ENCODE data around the gene SLC23A3.

DNA sequence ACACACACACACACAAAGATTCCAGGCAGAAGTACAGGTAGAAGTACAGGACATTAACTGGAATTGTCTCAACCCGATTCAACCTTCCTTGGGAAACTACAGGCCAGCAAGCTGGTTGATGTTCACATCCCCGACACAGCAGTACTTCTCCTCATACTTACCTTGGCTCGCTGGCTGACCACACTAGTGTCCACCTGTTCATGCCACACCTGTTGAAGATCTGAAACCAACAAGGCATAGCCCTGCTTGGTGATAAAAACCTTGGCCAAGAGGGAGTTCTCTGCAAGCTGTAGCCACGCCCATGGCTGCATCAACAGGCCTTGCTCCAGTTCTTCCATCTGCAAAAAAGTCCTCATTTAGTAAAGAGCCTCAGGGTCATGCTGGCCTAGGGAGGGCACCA lies 11.8 kb downstream of the SLC23A3 start:
- TF ChIP-seq, protein P1, sequence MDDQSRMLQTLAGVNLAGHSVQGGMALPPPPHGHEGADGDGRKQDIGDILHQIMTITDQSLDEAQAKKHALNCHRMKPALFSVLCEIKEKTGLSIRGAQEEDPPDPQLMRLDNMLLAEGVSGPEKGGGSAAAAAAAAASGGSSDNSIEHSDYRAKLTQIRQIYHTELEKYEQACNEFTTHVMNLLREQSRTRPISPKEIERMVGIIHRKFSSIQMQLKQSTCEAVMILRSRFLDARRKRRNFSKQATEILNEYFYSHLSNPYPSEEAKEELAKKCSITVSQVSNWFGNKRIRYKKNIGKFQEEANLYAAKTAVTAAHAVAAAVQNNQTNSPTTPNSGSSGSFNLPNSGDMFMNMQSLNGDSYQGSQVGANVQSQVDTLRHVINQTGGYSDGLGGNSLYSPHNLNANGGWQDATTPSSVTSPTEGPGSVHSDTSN (IDR thresholded peaks at IDR 0.05; ENCODE audit: insufficient replicate concordance, low read depth, low read length) = no peak
- TF ChIP-seq, protein P2, sequence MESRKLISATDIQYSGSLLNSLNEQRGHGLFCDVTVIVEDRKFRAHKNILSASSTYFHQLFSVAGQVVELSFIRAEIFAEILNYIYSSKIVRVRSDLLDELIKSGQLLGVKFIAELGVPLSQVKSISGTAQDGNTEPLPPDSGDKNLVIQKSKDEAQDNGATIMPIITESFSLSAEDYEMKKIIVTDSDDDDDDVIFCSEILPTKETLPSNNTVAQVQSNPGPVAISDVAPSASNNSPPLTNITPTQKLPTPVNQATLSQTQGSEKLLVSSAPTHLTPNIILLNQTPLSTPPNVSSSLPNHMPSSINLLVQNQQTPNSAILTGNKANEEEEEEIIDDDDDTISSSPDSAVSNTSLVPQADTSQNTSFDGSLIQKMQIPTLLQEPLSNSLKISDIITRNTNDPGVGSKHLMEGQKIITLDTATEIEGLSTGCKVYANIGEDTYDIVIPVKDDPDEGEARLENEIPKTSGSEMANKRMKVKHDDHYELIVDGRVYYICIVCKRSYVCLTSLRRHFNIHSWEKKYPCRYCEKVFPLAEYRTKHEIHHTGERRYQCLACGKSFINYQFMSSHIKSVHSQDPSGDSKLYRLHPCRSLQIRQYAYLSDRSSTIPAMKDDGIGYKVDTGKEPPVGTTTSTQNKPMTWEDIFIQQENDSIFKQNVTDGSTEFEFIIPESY (IDR thresholded peaks at IDR 0.05) = no peak
- TF ChIP-seq, protein P3, sequence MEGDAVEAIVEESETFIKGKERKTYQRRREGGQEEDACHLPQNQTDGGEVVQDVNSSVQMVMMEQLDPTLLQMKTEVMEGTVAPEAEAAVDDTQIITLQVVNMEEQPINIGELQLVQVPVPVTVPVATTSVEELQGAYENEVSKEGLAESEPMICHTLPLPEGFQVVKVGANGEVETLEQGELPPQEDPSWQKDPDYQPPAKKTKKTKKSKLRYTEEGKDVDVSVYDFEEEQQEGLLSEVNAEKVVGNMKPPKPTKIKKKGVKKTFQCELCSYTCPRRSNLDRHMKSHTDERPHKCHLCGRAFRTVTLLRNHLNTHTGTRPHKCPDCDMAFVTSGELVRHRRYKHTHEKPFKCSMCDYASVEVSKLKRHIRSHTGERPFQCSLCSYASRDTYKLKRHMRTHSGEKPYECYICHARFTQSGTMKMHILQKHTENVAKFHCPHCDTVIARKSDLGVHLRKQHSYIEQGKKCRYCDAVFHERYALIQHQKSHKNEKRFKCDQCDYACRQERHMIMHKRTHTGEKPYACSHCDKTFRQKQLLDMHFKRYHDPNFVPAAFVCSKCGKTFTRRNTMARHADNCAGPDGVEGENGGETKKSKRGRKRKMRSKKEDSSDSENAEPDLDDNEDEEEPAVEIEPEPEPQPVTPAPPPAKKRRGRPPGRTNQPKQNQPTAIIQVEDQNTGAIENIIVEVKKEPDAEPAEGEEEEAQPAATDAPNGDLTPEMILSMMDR (IDR thresholded peaks at IDR 0.05 in 2 of 3, conservative IDR thresholded peaks at IDR 0.05 in 1 of 3; ENCODE audit: control insufficient read depth in 2 of 3, extremely low read depth in 1 of 3, insufficient read depth in 1 of 3, low read depth in 3 of 3, low read length in 3 of 3) = no peak
- TF ChIP-seq EP300 (IDR thresholded peaks at IDR 0.05; ENCODE audit: borderline replicate concordance in 1 of 2, control insufficient read depth in 1 of 2, low read depth in 2 of 2, low read length in 2 of 2) (no peak), POLR2A (IDR thresholded peaks at IDR 0.05; ENCODE audit: low read depth, low read length) (no peak)
